ENCODE results near the gene GAS7.

Gene GAS7

DNA sequence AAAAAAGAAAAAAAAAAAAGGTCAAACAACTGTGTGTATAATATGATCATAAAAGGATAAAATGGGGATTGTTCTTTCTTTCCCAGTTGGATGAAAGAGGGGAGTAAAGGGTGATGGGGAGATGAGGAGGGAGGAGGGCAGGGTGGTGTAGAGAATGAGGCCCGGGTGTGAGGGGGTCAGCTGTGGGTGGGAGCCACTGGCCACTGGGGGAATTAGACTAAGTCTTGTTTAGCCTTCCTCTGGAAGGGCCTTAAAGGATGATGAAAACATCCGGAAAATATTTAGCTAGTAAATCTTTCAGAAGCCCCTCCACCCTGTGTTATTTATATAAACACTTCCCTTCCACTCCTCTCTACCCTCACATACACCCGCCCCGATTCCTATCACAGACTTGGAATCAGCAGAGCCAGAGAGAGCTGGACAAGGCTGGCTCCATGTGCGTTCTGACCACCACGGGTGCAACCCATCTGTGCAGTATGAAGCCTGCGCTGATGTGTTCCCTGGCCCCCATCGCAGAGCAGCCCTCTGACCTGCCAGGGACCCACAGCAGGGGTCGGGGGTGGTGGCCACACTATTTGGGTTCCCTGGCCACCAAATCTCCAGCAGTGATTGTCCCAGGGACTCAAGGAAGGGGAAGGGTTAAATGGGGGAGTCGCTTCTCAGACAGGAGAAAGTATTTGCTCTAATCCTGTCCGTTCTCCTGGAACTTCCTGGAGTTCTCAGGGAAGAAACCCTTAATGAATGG lies 72.7 kb downstream of the GAS7 start:
- H3K9me3 ChIP-seq (ENCODE audit: low read length) = no peaks in the 10 kb centered on the region
- no peaks in the 10 kb centered on the region for H3K27me3 ChIP-seq (ENCODE audit: insufficient read depth, low read length)
- no peak overlapping the region for H3K4me2 ChIP-seq (ENCODE audit: low read length)
- no peaks in the 10 kb centered on the region for H3K9me2 ChIP-seq (ENCODE audit: low read depth, low read length)
- H3K79me2 ChIP-seq (ENCODE audit: insufficient read depth, low read length) = no peaks in the 10 kb centered on the region
- H4K20me1 ChIP-seq (ENCODE audit: insufficient read depth, low read length) = no peaks in the 10 kb centered on the region
- no peaks in the 10 kb centered on the region for H3F3A ChIP-seq (ENCODE audit: insufficient read depth, low read length)
- H2AFZ ChIP-seq (ENCODE audit: low read length) = no peak overlapping the region
- TF ChIP-seq, protein P1, sequence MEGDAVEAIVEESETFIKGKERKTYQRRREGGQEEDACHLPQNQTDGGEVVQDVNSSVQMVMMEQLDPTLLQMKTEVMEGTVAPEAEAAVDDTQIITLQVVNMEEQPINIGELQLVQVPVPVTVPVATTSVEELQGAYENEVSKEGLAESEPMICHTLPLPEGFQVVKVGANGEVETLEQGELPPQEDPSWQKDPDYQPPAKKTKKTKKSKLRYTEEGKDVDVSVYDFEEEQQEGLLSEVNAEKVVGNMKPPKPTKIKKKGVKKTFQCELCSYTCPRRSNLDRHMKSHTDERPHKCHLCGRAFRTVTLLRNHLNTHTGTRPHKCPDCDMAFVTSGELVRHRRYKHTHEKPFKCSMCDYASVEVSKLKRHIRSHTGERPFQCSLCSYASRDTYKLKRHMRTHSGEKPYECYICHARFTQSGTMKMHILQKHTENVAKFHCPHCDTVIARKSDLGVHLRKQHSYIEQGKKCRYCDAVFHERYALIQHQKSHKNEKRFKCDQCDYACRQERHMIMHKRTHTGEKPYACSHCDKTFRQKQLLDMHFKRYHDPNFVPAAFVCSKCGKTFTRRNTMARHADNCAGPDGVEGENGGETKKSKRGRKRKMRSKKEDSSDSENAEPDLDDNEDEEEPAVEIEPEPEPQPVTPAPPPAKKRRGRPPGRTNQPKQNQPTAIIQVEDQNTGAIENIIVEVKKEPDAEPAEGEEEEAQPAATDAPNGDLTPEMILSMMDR (IDR thresholded peaks at IDR 0.05; ENCODE audit: low read length) = no peak
- TF ChIP-seq EZH2 (IDR thresholded peaks at IDR 0.05; ENCODE audit: borderline replicate concordance, low read length) = no peak
- no peak overlapping the region for H3K27ac ChIP-seq (ENCODE audit: low read depth, low read length, poor library complexity, severe bottlenecking)
- no peaks in the 10 kb centered on the region for H3K4me1 ChIP-seq (ENCODE audit: insufficient read depth, low read length, severe bottlenecking)
- H3K9ac ChIP-seq (ENCODE audit: low read length) = no peak overlapping the region
- no peaks in the 10 kb centered on the region for H3K36me3 ChIP-seq (ENCODE audit: insufficient read depth, low read length)
- no peak overlapping the region for H3K4me3 ChIP-seq (ENCODE audit: low read depth, low read length, poor library complexity, severe bottlenecking)

DNA sequence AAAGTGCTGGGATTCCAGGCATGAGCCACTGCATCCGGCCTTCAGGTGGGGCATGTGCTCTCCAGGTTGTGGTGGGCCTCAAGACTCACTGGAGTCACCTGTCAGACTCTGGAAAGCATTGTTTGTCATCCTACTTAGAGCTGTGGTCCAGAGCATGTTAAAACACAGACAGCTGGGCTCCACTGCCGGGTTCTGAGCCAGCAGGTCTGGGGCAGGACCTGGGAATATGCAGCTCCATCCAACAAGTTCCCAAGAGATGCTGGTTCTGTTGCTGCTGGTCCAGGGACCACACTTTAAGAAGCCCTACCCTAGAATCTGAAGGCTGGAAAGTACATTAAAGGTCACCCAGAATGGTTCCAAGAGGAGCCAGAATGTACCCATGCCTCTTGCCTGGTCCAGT lies 75.3 kb downstream of the GAS7 start:
- Histone ChIP-seq H3K4me2 (ENCODE audit: low read length) (no peak overlapping the region), H3K9ac (ENCODE audit: low read length) (no peak overlapping the region), H3K4me3 (ENCODE audit: low read depth, low read length, poor library complexity, severe bottlenecking) (no peak overlapping the region), H2AFZ (ENCODE audit: low read length) (no peak overlapping the region), H3K9me2 (ENCODE audit: low read depth, low read length) (no peaks in the 10 kb centered on the region), H3K36me3 (ENCODE audit: insufficient read depth, low read length) (no peaks in the 10 kb centered on the region), H3K9me3 (ENCODE audit: low read length) (no peaks in the 10 kb centered on the region), H4K20me1 (ENCODE audit: insufficient read depth, low read length) (no peaks in the 10 kb centered on the region), H3K4me1 (ENCODE audit: insufficient read depth, low read length, severe bottlenecking) (no peaks in the 10 kb centered on the region), H3F3A (ENCODE audit: insufficient read depth, low read length) (no peaks in the 10 kb centered on the region), H3K27me3 (ENCODE audit: insufficient read depth, low read length) (no peaks in the 10 kb centered on the region), H3K79me2 (ENCODE audit: insufficient read depth, low read length) (no peaks in the 10 kb centered on the region), H3K27ac (ENCODE audit: low read depth, low read length, poor library complexity, severe bottlenecking) (no peak overlapping the region)
- TF ChIP-seq, protein P1 (IDR thresholded peaks at IDR 0.05; ENCODE audit: low read length) = no peak
- TF ChIP-seq EZH2 (IDR thresholded peaks at IDR 0.05; ENCODE audit: borderline replicate concordance, low read length) = no peak

DNA sequence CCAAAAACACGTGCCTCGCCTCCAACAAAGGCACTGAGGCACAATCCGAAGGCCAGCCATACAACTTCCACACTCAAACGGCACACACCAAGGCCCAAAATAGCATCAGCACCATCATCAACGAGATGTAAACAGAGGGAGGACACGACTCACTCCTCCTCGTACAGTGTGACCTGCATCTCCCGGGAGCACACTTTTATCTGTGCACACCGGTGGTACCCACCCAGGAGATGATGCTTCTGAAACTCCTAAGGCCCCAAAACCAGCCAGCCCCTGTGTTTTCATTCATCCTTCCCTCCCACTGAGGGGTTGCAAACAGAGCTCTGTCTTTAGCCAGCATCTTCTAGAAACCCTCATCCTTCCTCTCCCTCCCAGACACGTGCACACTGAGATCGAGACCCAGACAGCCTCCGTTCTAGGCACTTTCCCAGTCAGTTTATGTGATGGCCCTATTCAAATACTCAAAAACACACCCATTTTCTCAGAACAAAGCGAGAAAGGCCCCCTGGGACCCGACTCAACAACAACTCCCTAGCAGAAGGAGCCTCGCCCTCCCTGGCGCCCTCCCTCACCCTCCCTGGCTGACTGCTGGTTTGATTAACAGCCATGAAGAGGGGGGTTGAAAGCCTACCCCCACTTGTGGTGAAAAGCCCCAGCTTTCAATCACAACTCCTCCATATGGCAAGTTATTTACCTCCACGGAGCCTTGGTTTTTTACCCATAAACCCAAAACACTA lies 76.3 kb downstream of the GAS7 start:
- no peaks in the 10 kb centered on the region for H3K9me2 ChIP-seq (ENCODE audit: low read depth, low read length)
- H3K4me3 ChIP-seq (ENCODE audit: low read depth, low read length, poor library complexity, severe bottlenecking) = no peak overlapping the region
- H3K27me3 ChIP-seq (ENCODE audit: insufficient read depth, low read length) = no peaks in the 10 kb centered on the region
- H4K20me1 ChIP-seq (ENCODE audit: insufficient read depth, low read length) = no peaks in the 10 kb centered on the region
- H3K9ac ChIP-seq (ENCODE audit: low read length) = no peak overlapping the region
- no peak overlapping the region for H3K27ac ChIP-seq (ENCODE audit: low read depth, low read length, poor library complexity, severe bottlenecking)
- H3F3A ChIP-seq (ENCODE audit: insufficient read depth, low read length) = no peaks in the 10 kb centered on the region
- TF ChIP-seq, protein P1 (IDR thresholded peaks at IDR 0.05; ENCODE audit: low read length) = no peak
- TF ChIP-seq EZH2 (IDR thresholded peaks at IDR 0.05; ENCODE audit: borderline replicate concordance, low read length) = no peak
- H3K9me3 ChIP-seq (ENCODE audit: low read length) = no peaks in the 10 kb centered on the region
- H3K36me3 ChIP-seq (ENCODE audit: insufficient read depth, low read length) = no peaks in the 10 kb centered on the region
- H3K4me2 ChIP-seq (ENCODE audit: low read length) = no peak overlapping the region
- no peaks in the 10 kb centered on the region for H3K4me1 ChIP-seq (ENCODE audit: insufficient read depth, low read length, severe bottlenecking)
- no peaks in the 10 kb centered on the region for H3K79me2 ChIP-seq (ENCODE audit: insufficient read depth, low read length)
- no peak overlapping the region for H2AFZ ChIP-seq (ENCODE audit: low read length)
